T-helper 1 cell (primary cell): ENCODE results near the gene RBM47.
"Not testable (repeated sequence)": the region's sequence is repeated elsewhere in the genome, so short reads cannot be mapped to it uniquely, and the experiment has no call there.

Source experiments
- DNase-seq, 5 donors: peaks; one replicate each; pipeline ENCODE4 v3.0.0-alpha.2; 2012 to 2020

RBM47 gene

DNA sequence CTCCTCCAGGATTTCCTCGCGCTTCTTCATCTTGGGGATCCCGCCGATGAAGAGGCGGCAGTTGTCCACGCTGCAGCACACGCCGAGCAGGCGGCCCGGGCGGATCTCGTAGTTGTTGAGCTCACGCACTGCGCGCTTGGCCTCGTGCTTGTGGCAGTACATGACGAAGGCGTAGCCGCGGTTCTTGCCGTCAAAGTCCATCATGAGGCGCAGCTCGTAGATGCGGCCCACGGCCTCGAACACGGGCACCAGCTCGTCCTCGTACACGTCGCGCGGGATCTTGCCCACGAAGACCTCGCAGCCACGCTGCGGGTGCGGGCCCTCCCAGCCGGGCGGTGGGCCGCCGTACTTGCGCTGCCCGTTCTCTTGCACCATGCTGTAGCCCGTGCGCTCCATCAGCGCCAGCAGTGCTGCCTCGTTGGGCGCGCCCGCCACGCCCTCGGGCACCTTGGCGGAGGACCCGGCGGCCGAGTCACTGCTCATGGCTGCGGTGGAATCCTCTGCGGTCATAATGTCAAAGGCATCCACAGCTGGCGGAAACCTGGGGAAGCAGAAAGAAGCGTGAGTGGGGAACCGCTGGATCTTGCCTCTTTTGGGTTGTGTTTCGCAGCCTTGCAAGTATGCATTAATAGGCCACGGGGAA, 191.2 kb downstream of the RBM47 start:
- no peak for DNase-seq

- DNase-seq = no peak
Observed at GRCh38 chr4:40437741-40438383, 191.8 kb downstream of the RBM47 start.

DNA sequence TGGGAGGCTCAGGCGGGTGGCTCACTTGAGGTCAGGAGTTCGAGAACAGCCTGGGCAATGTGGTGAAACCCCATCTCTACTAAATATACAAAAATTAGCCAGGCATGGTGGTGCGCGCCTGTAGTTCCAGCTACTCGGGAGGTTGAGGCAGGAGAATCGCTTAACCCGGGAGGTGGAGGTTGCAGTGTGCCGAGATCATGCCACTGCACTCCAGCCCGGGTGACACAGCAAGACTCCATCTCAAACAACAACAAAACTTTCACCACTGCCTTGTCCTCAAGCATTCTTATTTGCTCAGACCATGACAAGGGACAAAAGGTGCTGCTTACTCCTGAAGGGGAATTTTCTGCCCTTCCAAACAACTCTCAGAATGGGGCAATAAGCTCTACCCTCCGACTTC, 194.4 kb downstream of the RBM47 start:
- DNase-seq = not testable (repeated sequence)

- no peak for DNase-seq
Observed at GRCh38 chr4:40434126-40434687, 195.5 kb downstream of the RBM47 start.

DNA sequence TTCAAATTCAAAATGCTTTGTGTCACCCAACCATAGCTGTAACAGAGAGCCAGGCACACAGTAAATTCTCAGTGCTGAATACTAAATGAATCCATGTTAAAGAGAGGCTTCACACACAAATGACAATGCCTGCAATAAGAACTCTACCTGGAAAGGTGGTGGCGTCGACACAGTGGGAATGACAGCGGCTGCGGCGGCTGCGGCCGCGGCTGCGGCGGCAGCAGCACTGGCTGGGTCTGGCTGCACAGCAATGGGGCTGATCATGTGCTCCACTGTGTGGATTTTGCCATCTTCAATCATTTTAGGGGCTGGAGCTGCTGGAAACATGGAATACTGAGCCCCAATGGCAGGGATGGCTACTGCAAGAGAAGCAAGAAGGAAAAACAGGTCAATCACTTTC, 197.2 kb downstream of the RBM47 start:
- DNase-seq = no peak

DNA sequence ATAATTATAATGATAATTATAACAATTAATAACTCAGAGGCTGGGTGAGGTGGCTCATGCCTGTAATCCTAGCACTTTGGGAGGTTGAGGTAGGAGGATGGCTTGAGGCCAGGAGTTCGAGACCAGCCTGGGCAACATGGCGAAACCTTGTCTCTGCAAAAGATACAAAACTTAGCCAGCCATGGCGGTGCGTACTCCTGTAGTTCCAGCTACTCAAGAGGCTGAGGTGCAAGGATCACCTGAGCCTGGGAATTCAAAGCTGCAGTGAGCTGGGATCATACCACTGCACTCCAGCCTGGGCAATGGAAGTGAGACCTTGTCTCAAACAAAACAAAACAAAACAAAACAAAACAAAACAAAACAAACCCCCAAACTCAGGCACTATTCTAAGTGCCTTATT, 201.8 kb downstream of the RBM47 start:
- not testable (repeated sequence) for DNase-seq

DNA sequence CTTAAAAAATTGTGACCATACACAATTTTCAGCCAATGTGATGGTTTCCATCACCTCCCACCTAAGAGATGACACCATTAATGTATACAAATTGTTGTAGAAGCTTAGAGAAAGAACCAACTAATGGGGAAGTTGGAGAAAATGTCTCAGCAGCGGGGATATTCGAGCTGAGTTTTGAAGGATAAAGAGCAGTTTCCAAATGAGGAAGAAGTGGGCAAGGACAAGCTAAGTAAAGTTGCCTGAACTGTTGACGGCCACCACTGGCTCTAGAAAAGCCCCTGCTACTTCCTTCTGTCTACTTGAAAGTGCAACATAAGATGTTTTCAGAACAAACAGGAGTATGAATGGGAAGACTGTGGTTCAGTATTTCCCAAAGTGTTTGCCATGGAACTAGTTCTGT, 202.5 kb downstream of the RBM47 start:
- no peak for DNase-seq

DNA sequence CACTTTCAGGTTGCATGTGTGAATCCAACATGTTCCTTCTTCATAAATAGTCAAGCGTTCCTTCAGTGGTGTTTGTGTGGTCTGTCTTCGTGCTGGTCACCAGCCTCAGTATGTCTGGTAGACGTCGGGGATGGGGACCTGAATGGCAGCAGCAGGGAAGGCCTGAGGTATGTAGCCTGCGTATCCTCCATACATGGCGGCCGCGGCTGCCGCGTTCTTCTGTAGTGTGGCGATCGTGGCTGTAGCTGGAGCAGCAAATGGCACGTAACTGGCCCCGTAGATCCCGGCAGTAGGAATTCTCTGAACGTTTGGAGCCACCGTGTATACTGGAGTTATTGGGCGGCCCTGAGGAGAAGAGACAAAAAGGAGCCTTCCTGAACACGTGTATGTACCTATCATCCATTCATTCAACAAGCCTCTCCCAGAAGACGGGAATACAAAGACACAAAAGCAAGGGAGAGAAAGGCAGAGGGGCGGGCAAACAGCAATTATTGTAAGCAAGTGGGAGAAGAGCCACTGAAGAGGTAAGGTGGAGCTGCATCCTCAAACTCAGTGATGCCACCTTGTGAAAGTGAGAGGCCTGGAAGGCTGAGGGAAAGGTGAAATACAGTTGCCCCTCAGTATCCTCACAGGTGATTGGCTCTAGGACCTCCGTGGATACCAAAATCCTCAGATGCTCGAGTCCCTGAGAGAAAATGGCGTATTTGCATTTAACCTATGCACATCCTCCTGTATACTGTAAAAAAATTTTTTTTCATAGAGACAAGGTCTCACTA, 203.7 kb downstream of the RBM47 start:
- no peak for DNase-seq

- no peak for DNase-seq
Observed at GRCh38 chr4:40423735-40424134, 205.9 kb downstream of the RBM47 start.

DNA sequence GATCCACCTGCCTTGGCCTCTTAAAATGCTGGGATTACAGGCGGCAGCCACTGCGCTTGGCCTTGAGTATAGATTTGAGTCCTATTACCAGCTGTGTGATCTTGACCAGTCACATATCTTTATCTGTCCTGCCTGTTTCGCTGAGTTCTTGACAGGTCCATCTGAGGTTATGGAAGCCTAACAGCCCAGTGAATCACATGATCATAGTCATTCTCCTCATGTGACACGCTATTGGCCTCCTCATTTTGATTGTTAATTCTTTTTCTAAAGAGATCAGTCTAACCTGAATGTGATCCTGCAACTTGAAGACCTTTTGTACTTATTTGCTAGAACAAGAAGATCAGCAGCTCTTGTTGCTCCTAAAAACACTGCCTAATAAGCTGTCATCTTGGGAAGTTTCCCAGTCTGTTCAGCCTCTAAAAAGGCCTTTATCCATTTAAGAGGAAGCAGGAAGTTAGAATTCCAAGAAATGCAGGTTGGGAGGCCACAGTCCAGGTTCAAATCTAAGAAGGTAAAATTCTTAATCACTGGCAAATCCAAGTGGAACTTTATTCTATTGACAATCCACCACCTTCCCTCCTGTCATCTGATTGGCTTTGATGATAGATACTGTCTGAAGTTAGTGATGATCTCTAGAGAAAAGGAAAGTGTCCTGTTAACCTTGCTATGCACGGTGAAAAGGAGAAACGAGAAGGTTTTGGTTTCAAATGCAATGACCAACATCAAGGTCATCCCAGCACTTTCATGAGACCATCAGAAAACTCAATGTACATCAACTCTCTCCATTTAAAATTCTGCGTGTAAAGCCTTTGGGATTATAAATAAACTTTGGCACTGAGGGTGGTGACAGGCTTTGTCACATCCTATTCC, 207.6 kb downstream of the RBM47 start:
- DNase-seq = no peak

DNA sequence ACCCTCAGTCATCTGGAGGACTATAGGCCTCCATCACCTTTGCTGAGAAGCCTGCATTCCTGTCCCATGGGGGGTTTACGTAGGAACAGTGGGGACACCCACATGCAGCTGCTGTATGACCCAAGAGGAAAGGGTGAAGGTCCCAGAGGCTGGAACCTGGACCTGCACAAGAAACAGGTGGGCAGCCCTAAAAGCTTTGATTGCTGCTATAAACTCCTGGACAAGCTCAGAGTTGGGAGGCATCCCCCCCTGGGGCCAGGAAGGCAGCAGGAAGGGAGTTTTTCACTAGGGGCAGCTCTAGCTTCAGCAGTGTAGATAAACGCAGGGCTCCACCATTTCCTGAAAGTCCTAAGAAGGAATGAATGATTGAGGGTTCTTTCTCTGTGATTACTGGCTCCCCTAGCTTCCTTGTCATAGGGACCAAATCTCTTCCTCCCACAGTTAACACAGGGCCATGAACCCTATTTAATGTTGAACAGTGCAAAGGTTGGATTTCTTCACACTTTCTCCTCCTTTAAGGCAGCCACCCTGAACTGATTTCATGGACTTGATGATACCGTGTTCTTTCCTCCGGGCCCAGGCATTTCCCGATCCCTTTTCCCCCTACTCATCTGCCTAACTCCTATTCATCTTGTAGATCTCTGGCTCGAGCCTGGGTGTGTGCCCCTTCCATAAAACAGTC, 210.3 kb downstream of the RBM47 start:
- no peak for DNase-seq

- DNase-seq = no peak
Observed at GRCh38 chr4:40418430-40419230, 211.0 kb downstream of the RBM47 start.

DNA sequence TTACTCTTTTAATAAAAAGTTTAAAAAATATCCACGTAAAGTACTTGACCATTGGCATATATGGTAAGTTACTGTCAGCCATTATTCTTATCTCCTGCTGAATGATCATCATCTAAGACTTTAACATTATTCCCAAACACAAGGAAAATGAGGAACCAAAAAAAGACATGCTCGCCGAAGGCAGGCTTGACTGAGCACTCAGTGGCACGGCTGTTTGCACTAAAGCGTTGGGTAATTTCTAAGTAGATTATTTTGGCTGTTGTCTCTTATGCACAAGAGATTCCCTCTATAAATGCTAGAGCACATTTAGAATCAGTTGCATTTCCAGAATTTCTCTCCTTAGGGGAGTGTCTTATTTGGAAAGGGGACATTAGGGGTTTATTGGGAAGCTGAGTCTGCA, 211.7 kb downstream of the RBM47 start:
- DNase-seq = no peak

DNA sequence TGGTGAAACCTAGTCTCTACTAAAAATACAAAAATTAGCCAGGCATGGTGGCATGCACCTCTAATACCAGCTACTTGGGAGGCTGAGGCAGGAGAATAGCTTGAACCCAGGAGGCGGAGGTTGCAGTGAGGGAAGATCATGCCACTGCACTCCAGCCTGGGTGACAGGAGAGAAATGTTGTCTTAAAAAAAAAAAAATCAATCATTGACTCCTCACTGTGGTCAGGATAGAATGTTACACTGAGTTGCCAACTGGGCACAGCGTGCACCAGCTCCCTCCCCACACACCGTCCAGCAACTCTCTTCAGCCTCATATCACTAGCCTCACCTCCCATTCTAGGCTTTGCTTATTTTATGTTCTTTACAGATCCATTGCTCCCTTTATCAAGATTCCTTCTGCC, 215.0 kb downstream of the RBM47 start:
- no peak for DNase-seq

- no peak for DNase-seq
Observed at GRCh38 chr4:40412866-40413795, 216.5 kb downstream of the RBM47 start.

DNA sequence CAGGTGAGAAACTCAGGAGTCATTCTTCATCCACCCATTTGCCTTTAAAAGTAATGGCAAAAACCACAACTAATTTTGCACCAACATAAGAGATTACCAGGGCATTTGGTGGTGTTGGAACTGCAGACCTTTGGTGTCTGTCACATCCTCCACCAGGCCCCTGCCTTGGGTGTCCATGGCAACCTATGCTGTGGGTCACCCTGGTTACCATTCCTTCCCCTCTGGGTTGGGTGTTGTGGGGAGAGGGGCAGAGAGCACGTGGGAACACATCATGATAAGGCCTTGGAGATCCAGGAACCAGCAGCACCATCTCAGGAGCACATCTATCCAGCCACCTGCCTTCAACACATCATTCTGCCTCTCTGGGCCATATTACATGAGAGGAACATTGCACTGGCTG, 217.3 kb downstream of the RBM47 start:
- no peak for DNase-seq

DNA sequence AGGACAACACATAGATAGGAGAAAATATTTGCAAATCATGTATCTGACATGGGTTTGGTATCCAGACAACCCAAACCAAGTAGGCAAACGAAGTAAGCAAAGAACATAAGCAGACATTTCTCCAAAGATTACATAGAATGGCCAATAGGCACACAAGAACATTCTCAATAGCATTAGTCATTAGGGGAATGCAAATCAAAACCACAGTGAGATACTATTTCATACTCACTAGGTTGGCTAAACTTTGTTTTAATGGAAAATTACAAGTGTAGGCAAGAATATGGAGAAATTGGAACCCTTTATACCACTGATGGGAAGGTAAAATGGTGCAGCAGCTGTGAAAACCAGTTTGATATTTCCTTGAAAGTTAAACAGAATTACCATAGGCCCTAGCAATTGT, 219.8 kb downstream of the RBM47 start:
- DNase-seq = no peak

- DNase-seq = not testable (repeated sequence)
Observed at GRCh38 chr4:40407468-40407867, 222.2 kb downstream of the RBM47 start.

DNA sequence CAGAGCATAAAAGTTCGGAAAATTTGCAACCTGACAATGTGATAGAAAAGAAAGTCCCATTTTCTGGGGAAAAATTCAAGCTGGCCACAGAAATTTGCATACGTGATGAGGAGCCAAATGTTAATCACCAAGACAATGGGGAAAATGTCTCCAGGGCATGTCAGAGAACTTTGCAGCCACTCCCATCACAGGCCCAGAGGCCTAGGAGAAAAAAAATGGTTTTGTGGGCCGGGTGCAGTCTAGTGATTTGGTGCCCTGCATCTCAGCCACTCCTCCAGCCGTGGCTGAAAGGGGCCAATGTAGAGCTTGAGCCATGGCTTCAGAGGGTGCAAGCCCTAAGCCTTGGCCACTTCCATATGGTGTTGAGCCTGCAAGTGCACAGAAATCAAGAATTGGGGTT, 223.3 kb downstream of the RBM47 start:
- DNase-seq = no peak

DNA sequence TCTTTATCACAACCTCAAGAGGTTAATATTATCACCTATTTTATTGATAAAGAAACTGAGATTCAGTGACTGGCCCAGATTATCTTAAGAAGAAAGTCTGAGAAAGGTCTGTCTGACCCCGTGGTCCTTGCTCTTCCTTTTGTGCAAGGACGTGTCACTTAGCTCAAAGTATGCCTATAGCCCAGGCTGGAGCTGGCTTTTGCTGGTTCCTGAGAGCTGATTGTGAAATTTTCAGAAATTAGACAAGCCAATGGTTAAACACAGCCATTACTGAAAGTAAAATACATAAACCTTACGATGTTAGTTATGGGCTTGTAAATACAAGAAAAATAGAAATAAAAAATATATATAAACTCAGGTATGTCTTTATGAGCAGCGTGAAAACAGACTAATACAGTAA, 224.5 kb downstream of the RBM47 start:
- DNase-seq = no peak
